CD4-positive, alpha-beta T cell treated with Interleukin-6 at 100 ng/mL for 8 hours (primary cell): ENCODE measurements around the gene KIAA1671.
A peak's percentile ranks its signal among the peaks of the same experiment; 100 is the strongest.
"Not testable (repeated sequence)": the region's sequence is repeated elsewhere in the genome, so short reads cannot be mapped to it uniquely, and the experiment has no call there.

Source experiments
- DNase-seq: peaks from one replicate; pipeline ENCODE4 v3.0.0-alpha.2; 2020; ENCODE audit warnings: mixed read lengths, low spot score

The KIAA1671 gene

DNA sequence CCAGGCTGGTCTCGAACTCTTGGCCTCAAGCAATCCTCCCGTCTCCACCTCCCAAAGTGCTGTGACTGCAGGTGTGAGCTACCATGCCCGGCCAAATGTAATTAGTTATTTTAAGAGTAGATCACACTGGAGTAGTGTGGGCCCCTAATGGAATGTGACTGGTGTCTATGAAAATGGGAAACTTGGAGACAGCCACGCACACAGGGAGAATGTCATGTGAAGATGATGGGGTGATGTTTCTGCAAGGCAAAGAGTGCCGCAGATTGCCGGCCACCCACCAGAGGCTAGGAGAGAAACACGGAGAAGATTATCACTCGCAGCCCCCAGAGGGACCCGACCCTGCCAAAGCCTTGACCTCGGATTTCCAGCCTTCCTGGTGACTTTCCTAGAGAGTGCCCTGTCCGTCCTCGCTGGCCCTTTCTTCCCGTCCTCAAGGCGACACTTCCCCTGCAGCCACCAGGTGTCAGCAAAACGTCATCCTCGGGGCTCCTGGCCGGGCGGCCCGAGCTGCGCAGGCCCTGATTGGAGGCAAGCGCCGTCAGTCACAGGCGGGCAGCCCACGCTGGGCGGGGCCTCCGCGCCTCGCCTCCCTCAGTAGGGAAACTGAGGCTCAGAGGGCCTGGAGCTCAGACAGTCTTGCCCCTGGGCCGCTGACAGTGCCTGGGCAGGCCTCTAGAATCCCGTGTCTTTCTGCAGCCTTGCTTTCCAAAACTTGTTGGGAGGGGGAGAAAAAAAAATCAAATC, 283.2 kb downstream of the KIAA1671 start:
- DNase-seq = peak; percentile 14

DNA sequence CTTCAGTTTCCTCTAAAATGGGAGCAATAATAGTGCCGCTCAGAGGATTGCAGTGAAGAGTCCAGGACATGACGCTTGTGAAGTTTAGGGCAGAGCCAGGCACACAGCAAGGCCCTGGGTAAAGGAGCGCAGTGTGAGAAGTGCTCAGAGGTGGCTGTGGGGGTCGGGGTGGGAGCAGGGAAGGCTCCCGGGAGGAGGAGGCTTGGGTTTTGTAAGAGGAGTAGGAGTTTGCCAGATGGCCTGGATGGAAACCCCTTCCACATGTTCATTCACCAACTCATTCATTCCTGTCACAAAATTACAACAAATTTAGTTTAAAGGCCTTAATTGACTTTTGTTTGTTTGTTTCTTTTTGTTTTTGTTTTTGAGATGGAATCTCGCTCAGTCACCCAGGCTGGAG, 283.9 kb downstream of the KIAA1671 start:
- DNase-seq = no peak

DNA sequence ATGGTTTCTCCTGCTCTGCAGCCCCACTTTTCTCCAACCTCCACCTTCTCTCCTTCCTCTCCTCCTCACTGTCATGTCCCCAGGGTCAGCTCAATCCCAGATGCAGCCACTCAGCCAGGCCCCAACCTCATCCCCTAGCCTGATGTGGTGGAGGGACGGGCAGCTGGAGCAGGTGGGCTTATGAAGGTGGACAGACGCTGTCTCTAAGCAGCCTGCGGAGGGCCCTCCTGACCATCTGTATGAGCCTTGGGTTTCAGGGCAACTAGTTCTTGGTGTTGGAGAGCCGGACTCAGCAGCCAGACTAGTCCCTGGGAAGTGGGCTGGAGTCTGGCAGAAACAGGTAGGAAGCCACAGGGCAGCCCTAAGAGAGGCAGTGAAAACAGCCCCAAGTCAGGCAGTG, 285.0 kb downstream of the KIAA1671 start:
- DNase-seq = no peak

DNA sequence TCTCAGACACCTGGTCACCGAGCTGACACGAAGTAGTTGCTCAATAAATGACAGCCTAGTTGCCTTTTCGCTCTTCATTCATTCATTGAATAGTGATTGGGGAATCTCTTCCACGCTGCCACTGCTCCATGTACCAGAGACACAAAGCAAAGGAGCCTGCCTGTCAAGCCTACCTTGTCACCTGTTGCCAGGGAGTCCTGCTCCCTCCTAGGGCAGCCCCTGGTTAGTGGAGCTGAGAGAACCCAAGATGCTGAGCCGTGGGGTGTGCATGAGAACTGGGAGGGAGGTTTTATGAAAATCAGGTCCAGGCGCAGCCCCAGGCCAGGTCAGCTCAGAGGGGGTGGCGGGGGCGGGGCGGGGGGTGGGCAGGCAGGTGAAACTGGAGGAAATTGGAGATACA, 285.5 kb downstream of the KIAA1671 start:
- not testable (repeated sequence) for DNase-seq
